ENCODE results near the gene ASPDH.

Gene ASPDH

DNA sequence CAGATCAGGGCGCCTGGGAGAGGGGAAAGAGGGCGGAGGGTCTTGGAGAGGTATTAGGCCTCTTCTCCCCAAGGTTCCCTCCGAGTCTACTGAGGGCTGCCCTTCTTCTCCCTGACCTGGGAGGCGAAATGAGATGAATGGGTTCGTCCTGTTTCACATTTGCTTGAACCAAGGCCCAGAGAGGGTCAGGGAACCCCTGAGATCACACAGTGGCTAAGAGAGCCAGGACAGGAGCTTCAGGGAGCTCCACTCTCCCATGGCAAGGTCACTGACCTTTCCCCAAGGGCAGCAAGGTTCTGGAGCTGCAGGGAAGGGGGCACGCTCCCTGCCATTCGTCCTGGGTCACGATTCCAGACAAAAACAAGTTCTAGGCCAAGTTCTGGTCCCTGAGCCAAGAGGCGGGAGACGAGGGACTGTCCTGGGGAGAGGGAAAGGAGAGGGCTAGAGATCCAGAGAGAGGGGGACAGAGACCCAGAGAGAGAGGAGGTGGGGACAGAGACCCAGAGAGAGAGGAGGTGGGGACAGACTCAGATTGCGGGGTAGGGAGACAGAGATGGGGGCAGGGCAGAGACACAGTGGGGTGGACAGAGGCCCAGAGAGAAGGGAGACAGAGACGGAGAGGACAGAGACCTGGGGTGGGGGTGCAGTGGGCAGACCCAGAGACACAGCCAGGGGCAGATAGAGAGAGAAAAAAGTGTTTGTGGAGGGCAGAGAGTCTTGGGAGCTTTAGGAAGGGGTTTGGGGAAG, 541 bp downstream of the ASPDH start:
- no peak for DNase-seq

- no peak for DNase-seq
These were observed 1.4 kb downstream of the ASPDH start for GRCh38 chr19:50512112-50512998.

- DNase-seq, result peak; percentile 97
These were observed 2.5 kb downstream of the ASPDH start, which contains the start of gene JOSD2 for GRCh38 chr19:50511069-50511822. Gene JOSD2, minus strand, starts transcription at chr19:50511191. Its CDS starts 760 bp downstream, at chr19:50510431.

DNA sequence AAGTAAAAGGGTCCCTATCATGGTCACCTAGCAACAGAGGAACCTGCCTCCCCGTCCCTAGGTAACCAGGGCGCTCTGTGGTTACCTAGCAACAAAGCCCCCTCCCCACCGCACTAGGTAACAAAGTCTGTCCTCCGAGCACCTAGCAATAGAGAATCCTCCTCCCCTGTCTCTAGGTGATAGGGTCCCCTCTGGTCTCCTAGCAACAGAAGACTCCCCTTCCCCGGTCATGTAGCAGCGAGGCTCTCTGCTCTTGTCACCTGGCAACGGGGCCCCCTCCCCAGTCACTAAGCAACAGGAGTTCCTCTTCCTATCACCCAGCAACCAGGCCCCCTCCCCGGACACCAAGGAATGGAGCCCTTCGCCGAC, 3.0 kb downstream of the ASPDH start:
- DNase-seq, result no peak

DNA sequence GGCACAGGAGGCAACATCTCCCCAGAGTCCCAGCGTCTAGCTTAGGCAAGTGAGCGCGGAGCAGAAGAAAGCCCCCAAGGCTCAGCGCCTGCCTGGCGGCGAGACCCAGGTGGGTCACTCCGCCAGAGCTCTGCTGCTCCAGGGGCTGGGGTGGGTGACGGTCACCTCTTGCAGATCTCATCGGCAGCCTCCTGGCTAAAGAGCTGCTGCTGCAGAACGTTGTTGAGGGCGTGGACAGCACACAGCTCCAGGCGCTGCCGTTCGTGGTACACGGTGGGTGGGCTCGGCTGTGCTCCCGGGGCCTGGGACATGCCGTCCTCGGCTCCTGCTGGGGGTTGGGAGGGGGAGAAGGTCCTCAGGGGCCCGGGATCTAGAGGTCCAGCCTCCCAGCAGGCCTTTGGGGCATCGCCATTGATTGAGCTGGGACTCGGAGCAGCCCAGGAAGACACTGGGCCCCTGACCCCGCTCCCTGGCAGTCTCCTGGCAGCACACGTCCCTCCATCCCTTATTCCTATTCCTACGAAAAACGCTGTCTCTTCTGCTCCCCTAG, 3.5 kb downstream of the ASPDH start:
- DNase-seq, result no peak

DNA sequence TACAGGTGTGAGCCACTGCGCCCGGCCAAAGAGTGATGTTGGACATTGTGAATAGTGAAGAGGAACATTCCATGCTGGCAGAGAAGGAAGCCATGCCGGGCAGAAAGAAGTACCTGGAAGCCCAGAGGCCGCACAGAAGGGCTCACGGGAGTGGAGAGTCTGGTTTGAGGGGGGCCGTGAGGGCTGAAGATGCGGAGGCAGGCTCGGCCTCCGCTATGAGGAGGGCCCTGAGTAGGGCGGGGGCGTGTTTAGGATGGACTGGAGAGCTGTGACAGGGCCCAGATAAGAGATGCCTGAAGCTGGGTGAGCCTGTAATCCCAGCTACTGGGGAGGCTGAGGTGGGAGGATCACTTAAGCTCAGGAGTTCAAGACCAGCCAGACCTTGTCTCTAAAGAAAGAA, 4.3 kb downstream of the ASPDH start:
- no peak for DNase-seq

DNA sequence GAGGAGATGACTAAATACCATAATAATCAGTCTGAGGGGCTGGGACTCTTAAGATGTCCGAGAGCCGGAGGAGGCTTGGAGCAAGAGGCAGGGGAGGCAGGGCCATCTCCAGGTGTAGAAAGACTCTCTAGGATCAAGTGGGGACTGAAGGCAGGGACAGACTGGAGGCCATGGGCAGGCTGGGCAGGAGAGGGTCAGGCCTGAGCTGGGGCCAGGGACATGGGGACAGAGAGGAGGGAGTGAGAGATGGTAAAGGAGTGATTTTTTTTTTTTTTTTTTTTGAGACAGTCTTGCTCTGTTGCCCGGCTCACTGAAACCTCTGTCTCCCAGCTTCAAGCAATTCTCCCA, 4.9 kb downstream of the ASPDH start:
- no peak for DNase-seq

DNA sequence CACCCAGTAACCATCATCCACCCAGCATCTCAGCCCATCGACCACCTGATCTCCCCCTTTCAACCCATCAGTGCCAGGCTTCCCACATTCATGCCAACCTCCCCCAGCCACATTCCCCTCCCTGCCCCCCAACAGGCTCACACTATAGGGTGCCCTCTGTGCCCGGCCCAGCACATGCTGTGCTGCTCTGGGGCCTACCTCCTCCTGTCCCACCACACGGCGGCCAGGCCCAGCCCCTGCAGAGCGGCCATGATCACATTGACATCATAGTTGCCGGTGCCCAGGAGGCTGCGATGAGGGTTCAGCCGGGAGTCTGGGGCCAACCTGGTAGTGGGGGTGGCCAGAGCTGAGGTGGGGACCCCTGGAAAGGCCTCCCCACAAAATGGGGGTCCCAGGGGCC, 6.3 kb downstream of the ASPDH start:
- DNase-seq, result no peak

DNA sequence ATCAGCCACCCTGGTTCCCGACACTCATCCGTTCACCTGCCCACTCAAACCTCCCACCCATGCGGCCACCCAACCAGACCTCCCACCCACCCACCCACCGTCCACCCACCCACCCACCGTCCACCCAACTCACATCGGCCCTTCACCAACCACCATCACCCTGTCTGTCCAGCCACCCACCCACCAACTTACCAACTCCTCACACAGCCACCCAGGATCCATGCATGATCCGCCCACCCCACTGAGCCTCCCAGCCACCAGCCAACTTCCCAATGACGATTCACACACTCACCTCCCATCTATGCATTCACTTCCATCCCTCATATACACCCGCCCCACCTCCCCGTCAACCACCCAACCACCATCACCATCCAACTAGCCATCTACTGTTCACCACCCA, 7.0 kb downstream of the ASPDH start:
- no peak for DNase-seq

- DNase-seq, result no peak
These were observed 7.7 kb downstream of the ASPDH start for GRCh38 chr19:50505856-50506611.

GRCh38 chr19:50501568-50502475, 11.9 kb downstream of the ASPDH start:
- no peak for DNase-seq

DNA sequence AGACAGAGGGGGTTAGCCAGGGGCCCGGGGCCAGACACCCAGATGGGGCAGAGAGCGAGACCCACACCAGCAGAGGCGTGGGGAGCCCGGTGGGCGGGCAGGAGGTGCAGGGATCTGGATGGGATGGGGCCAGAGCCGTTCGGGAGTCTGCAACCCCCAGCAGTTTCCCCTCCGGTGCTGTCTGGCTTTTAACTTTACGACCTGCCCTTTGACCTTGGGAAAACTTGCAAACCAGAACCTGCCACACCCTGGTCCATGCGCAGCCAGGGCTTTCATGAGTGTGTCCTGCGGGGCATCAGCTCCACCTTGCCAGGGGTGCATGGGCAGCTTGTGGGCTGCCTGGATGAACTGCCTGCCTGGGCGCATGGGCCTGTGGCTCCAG, 12.5 kb downstream of the ASPDH start:
- DNase-seq, result no peak

- no peak for DNase-seq
These were observed 13.0 kb downstream of the ASPDH start for GRCh38 chr19:50500753-50501151.

DNA sequence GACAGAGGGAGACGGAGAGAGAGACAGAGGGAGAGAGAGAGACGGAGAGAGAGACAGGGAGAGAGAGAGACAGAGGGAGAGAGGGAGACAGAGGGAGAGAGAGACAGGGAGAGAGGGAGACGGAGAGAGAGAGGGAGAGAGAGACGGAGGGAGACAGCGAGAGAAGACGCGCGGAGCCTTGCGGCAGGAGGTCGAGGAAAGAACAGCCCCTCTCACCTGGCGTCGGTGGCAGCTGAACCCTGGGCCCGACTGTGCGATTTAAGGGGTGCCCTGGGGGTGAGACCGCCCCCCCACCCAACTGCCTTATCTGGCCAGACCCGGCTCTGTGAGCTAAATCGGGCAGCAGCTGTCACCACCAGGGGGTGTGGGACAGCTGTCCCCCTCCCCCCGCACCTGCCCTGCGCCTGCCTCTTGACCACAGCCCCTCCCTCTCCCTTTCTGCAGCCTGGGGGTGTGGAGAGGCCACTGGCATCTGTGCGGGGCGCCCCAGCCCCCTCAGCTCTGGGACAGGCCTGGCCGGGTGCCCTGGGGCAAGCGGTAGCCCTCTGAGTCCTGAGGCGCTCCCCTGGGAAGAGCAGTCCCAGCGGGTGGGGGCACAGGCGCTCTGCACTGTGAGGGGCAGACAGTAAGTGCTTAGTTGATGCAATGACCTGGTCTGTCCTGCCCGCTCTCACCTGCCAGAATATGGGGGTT, 13.5 kb downstream of the ASPDH start:
- DNase-seq, result no peak

- no peak for DNase-seq
These were observed 15.3 kb downstream of the ASPDH start for GRCh38 chr19:50498219-50499056.

DNA sequence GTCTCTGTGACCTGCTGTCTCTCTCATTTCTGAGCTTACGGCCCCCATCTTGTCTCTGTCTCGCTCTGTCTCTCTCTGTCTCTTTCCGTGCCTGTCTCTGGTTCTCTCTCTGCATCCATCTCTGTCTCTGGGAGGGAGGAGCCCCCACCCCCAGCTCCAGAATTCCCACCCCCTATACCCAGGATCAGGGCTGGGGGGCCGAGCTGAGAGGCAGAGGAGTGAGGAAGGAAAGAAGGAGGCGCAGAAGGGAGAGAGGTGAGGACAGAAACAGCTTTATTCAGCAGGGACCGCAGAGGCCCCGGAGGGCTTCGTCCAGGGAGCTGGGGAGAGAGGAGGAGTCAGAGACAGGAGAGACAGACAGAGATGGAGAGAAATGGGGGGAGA, 16.7 kb downstream of the ASPDH start:
- DNase-seq, result no peak

GRCh38 chr19:50496189-50497021, 17.3 kb downstream of the ASPDH start:
- no peak for DNase-seq

DNA sequence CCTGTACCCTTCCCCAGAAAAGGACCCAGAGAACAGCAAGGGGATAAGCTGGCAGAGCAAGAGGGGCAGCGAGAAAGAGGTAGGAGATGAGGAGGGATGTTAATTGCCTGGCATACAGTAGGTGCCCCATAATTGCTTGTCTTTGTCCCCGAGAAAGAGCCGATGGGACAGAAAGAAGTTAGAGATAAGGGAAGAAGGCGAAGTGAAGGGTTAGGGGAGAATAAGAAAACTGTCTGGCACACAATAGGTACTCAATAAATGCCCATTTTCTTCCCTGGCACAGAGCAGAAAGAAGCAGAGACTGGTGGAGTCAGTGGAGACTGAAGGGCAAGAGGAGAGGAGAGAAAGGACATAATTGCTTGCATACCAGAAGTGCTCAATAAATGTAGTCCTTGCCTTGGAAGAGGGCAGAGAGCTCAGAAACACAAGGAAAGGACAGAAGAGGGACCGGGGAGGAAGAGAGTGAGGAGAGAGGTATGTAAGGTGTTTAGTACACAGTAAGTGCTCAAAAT, 18.6 kb downstream of the ASPDH start:
- DNase-seq, result no peak

Measured in stimulated activated CD4-positive, alpha-beta T cell treated with anti-CD3 and anti-CD28 coated beads, Interleukin-4, amount 100 ng/mL, for 24 hours (primary cell).